Measurements from ENCODE around the gene LIG3. TPM values are rescaled to one million over a fixed set of nuclear protein-coding genes. Genes with fewer than 3 reads are reported as not detected.
"Not testable (repeated sequence)": the region's sequence is repeated elsewhere in the genome, so short reads cannot be mapped to it uniquely, and the experiment has no call there.

LIG3 gene
- 28.2 and 31.7 TPM in 2 replicates for total RNA-seq (2014; rRNA removed; shearing (Covaris generic); ENCODE audit: low replicate concordance)

DNA sequence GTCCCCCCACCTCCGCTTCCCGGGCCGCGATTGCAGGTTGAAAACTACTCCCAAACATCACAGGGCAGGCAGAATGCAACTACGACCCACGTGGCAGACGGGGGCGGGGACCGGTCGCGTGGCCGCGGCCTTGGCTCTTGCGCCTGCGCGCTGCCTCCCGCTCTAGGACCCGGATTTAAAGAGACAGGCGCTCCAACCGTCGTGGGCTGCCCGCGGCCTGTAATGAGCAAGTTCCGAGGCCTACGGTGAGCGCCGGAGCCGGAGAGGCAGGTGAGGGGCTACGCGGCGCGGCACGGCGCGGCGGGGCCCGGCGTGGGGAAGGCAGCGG, at the start of gene LIG3:
TSS of gene LIG3 (plus strand) at position 160 of the 328 bp plus-strand sequence. CDS start 2,494 bp downstream, outside the sequence.
- Histone ChIP-seq H3K36me3 (ENCODE audit: insufficient read depth, low read length) (0 out of 2 replicates have a peak, but pooled peaks cover 5% of the 10 kb centered on the region), H4K20me1 (ENCODE audit: insufficient read depth, low read depth, low read length) (no peaks in the 10 kb centered on the region), H3K27me3 (ENCODE audit: low read length) (no peaks in the 10 kb centered on the region), H3K4me2 (ENCODE audit: low read depth, low read length, poor library complexity, severe bottlenecking) (peak within 1 kb of the TSS; percentile 96), H3K9me3 (ENCODE audit: low read length) (no peaks in the 10 kb centered on the region), H3K27ac (ENCODE audit: low read length) (peak within 1 kb of the TSS; percentile 73), H3K4me1 (ENCODE audit: low read length) (peaks cover 21% of the 10 kb centered on the region), H2AFZ (ENCODE audit: low read length) (peak within 1 kb of the TSS; percentile 94), H3K9me2 (replicated peaks; ENCODE audit: insufficient read depth, low read length) (no peaks in the 10 kb centered on the region), H3K79me2 (ENCODE audit: low read length) (peaks cover 36% of the 10 kb centered on the region), H3K4me3 (ENCODE audit: low read length) (peak within 1 kb of the TSS; percentile 73), H3K9ac (ENCODE audit: low read length) (peak within 1 kb of the TSS; percentile 92)
- DNase-seq: peak; percentile 96

- not testable (repeated sequence) for H2AFZ ChIP-seq (ENCODE audit: low read length); H4K20me1 ChIP-seq (ENCODE audit: insufficient read depth, low read depth, low read length); H3K27ac ChIP-seq (ENCODE audit: low read length); H3K4me1 ChIP-seq (ENCODE audit: low read length); H3K9me2 ChIP-seq (replicated peaks; ENCODE audit: insufficient read depth, low read length); H3K4me3 ChIP-seq (ENCODE audit: low read length); H3K36me3 ChIP-seq (ENCODE audit: insufficient read depth, low read length); H3K9me3 ChIP-seq (ENCODE audit: low read length); H3K4me2 ChIP-seq (ENCODE audit: low read depth, low read length, poor library complexity, severe bottlenecking); H3K27me3 ChIP-seq (ENCODE audit: low read length); DNase-seq; H3K9ac ChIP-seq (ENCODE audit: low read length); H3K79me2 ChIP-seq (ENCODE audit: low read length)
Observed at GRCh38 chr17:34950780-34951179, 29.5 kb upstream of the LIG3 start.

GRCh38 chr17:34958438-34958837, 21.9 kb upstream of the LIG3 start:
- peaks cover under 1% of the 10 kb centered on the region; the same call in 1 of the 2 replicates for H3K36me3 ChIP-seq (ENCODE audit: insufficient read depth, low read length)
- H3K9me2 ChIP-seq (replicated peaks; ENCODE audit: insufficient read depth, low read length): peaks cover 8% of the 10 kb centered on the region; the same call in 1 of the 2 replicates
- no peak overlapping the region for H3K27ac ChIP-seq (ENCODE audit: low read length)
- no peak overlapping the region for H3K4me2 ChIP-seq (ENCODE audit: low read depth, low read length, poor library complexity, severe bottlenecking)
- H3K27me3 ChIP-seq (ENCODE audit: low read length): no peaks in the 10 kb centered on the region
- H3K79me2 ChIP-seq (ENCODE audit: low read length): peaks cover 21% of the 10 kb centered on the region
- no peak overlapping the region for H2AFZ ChIP-seq (ENCODE audit: low read length)
- no peaks in the 10 kb centered on the region for H3K9me3 ChIP-seq (ENCODE audit: low read length)
- no peak overlapping the region for H3K9ac ChIP-seq (ENCODE audit: low read length)
- DNase-seq: no peak
- no peaks in the 10 kb centered on the region for H4K20me1 ChIP-seq (ENCODE audit: insufficient read depth, low read depth, low read length)
- H3K4me3 ChIP-seq (ENCODE audit: low read length): no peak overlapping the region
- H3K4me1 ChIP-seq (ENCODE audit: low read length): peaks cover 22% of the 10 kb centered on the region

GRCh38 chr17:34961093-34961911, 19.0 kb upstream of the LIG3 start, which contains the start of the genes CCT6B and ZNF830:
Gene CCT6B (minus strand): TSS chr17:34961460. CDS start chr17:34961393, 67 bp downstream.
Gene ZNF830 (plus strand): TSS chr17:34961540. CDS start chr17:34961567, 27 bp downstream.
- H4K20me1 ChIP-seq (ENCODE audit: insufficient read depth, low read depth, low read length): no peaks in the 10 kb centered on the region
- H3K9me2 ChIP-seq (replicated peaks; ENCODE audit: insufficient read depth, low read length): peaks cover 8% of the 10 kb centered on the region; the same call in 1 of the 2 replicates
- no peaks in the 10 kb centered on the region for H3K9me3 ChIP-seq (ENCODE audit: low read length)
- peaks cover 22% of the 10 kb centered on the region for H3K4me1 ChIP-seq (ENCODE audit: low read length)
- peak within 1 kb of the TSS; percentile 46; the same call in 1 of the 2 replicates for H2AFZ ChIP-seq (ENCODE audit: low read length)
- peak within 1 kb of the TSS; percentile 57 for H3K27ac ChIP-seq (ENCODE audit: low read length)
- peak within 1 kb of the TSS; percentile 77 for H3K9ac ChIP-seq (ENCODE audit: low read length)
- peak within 1 kb of the TSS; percentile 86 for H3K4me2 ChIP-seq (ENCODE audit: low read depth, low read length, poor library complexity, severe bottlenecking)
- DNase-seq: peak; percentile 98
- no peaks in the 10 kb centered on the region for H3K27me3 ChIP-seq (ENCODE audit: low read length)
- peaks cover 26% of the 10 kb centered on the region for H3K79me2 ChIP-seq (ENCODE audit: low read length)
- peak within 1 kb of the TSS; percentile 80 for H3K4me3 ChIP-seq (ENCODE audit: low read length)
- H3K36me3 ChIP-seq (ENCODE audit: insufficient read depth, low read length): peaks cover 19% of the 10 kb centered on the region; the same call in 1 of the 2 replicates

GRCh38 chr17:34974179-34974578, 6.1 kb upstream of the LIG3 start:
- Histone ChIP-seq H3K79me2 (ENCODE audit: low read length) (no peaks in the 10 kb centered on the region), H3K36me3 (ENCODE audit: insufficient read depth, low read length) (no peaks in the 10 kb centered on the region), H3K4me3 (ENCODE audit: low read length) (no peak overlapping the region), H3K9me2 (replicated peaks; ENCODE audit: insufficient read depth, low read length) (no peaks in the 10 kb centered on the region), H3K27ac (ENCODE audit: low read length) (no peak overlapping the region), H3K4me1 (ENCODE audit: low read length) (peaks cover 2% of the 10 kb centered on the region), H2AFZ (ENCODE audit: low read length) (no peak overlapping the region), H3K4me2 (ENCODE audit: low read depth, low read length, poor library complexity, severe bottlenecking) (no peak overlapping the region), H3K9ac (ENCODE audit: low read length) (no peak overlapping the region), H3K27me3 (ENCODE audit: low read length) (no peaks in the 10 kb centered on the region), H4K20me1 (ENCODE audit: insufficient read depth, low read depth, low read length) (0 out of 2 replicates have a peak, but pooled peaks cover 5% of the 10 kb centered on the region), H3K9me3 (ENCODE audit: low read length) (no peaks in the 10 kb centered on the region)
- no peak for DNase-seq

DNA sequence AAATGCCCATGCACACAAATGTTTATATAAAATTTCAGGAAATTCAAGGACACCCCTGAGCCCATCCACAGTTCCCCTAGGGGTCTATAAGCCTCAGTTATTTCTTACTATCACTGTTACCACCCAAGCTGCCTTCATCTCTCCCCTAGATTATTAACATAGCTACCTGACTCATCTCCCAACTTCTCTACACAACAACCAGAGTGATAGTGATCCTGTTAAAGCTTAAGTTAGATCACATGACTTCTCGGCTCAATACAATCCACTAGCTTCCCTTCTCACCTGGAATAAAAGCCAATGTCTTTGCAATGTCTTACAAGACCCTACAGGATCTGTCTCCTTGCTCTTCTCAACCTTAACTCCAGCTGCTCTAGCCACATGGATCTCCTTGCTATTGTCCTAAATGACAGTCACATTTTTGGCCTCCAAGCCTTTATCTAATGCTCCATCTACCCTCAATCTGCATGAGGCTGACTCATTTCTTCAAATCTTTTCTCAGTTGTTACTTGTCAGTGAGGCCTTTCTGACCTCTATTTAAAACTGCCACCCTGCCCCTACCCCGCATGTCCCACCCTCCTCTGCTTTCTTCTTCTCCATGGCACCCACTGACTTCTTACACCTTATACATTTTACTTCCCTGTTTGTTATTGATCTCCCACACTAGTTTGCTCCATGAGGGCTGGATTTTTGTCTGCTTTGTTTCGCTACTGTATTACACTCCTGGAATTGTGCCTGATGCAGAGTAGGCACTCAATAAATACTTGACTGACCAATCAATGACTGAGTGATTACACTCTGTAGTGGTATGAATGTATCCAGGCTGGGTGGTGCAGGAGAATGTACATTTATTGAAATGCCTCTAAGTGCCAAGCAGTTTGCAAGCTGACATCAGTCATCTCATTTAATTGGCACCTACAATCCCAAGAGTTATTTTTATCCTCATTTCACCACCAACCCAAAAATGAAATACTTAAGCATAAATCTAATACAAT, 5.2 kb upstream of the LIG3 start:
- no peak for DNase-seq
- no peaks in the 10 kb centered on the region for H3K27me3 ChIP-seq (ENCODE audit: low read length)
- no peak overlapping the region for H3K9ac ChIP-seq (ENCODE audit: low read length)
- peaks cover 11% of the 10 kb centered on the region for H3K4me1 ChIP-seq (ENCODE audit: low read length)
- H3K27ac ChIP-seq (ENCODE audit: low read length): no peak overlapping the region
- H3K79me2 ChIP-seq (ENCODE audit: low read length): no peaks in the 10 kb centered on the region
- H3K9me2 ChIP-seq (replicated peaks; ENCODE audit: insufficient read depth, low read length): no peaks in the 10 kb centered on the region
- 0 out of 2 replicates have a peak, but pooled peaks cover 5% of the 10 kb centered on the region for H4K20me1 ChIP-seq (ENCODE audit: insufficient read depth, low read depth, low read length)
- H2AFZ ChIP-seq (ENCODE audit: low read length): no peak overlapping the region
- no peaks in the 10 kb centered on the region for H3K36me3 ChIP-seq (ENCODE audit: insufficient read depth, low read length)
- no peak overlapping the region for H3K4me3 ChIP-seq (ENCODE audit: low read length)
- H3K4me2 ChIP-seq (ENCODE audit: low read depth, low read length, poor library complexity, severe bottlenecking): no peak overlapping the region
- H3K9me3 ChIP-seq (ENCODE audit: low read length): no peaks in the 10 kb centered on the region

DNA sequence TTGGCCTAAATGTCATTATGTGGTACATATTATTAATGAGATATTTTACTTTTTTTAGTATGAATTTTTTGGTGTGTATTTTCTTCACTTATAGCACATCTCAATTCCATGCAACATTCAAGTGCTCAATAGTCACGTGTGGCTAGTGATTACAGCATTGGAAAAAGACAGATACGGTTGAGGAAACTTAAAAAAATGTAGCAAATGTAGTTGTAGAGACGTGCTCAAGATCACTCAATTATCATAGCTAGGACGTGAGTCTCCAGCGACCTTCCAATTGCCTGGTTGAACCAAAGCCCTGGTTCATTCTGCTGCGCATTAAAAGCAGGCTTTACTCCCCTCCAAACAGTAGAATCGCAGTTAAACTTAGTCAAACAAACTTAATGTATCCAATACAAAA, 1.2 kb upstream of the LIG3 start:
- peak overlapping the region; percentile 73 for H3K4me3 ChIP-seq (ENCODE audit: low read length)
- no peak overlapping the region for H3K27ac ChIP-seq (ENCODE audit: low read length)
- no peaks in the 10 kb centered on the region for H3K9me2 ChIP-seq (replicated peaks; ENCODE audit: insufficient read depth, low read length)
- H3K9ac ChIP-seq (ENCODE audit: low read length): peak overlapping the region; percentile 92
- H3K27me3 ChIP-seq (ENCODE audit: low read length): no peaks in the 10 kb centered on the region
- peaks cover 21% of the 10 kb centered on the region for H3K4me1 ChIP-seq (ENCODE audit: low read length)
- H3K36me3 ChIP-seq (ENCODE audit: insufficient read depth, low read length): 0 out of 2 replicates have a peak, but pooled peaks cover 5% of the 10 kb centered on the region
- H2AFZ ChIP-seq (ENCODE audit: low read length): peak overlapping the region; percentile 64; the same call in 1 of the 2 replicates
- H4K20me1 ChIP-seq (ENCODE audit: insufficient read depth, low read depth, low read length): no peaks in the 10 kb centered on the region
- no peaks in the 10 kb centered on the region for H3K9me3 ChIP-seq (ENCODE audit: low read length)
- peak overlapping the region; percentile 96 for H3K4me2 ChIP-seq (ENCODE audit: low read depth, low read length, poor library complexity, severe bottlenecking)
- DNase-seq: no peak
- peaks cover 29% of the 10 kb centered on the region for H3K79me2 ChIP-seq (ENCODE audit: low read length)
